Epithelial cell of esophagus (primary cell): ENCODE measurements around the gene DNAH11.
"Not testable (repeated sequence)": the region's sequence is repeated elsewhere in the genome, so short reads cannot be mapped to it uniquely, and the experiment has no call there.

ENCODE experiments used
- DNase-seq: peaks from one replicate; pipeline ENCODE4 v3.0.0; 2010; ENCODE audit warnings: low read depth
- H3K4me3 ChIP-seq: 2 replicates; pipeline ENCODE4 v1.5.1; 2011; ENCODE audit warnings: mild to moderate bottlenecking, low read length, control low read depth
- TF ChIP-seq, protein P1 (sequence below): IDR thresholded peaks from 2 replicates; pipeline ENCODE4 v1.5.1; 2011; ENCODE audit warnings: low read depth, mild to moderate bottlenecking, low read length, control low read depth, inconsistent platforms; ENCODE audit not compliant: insufficient read depth; ENCODE audit errors: missing control alignments

The DNAH11 gene

DNA sequence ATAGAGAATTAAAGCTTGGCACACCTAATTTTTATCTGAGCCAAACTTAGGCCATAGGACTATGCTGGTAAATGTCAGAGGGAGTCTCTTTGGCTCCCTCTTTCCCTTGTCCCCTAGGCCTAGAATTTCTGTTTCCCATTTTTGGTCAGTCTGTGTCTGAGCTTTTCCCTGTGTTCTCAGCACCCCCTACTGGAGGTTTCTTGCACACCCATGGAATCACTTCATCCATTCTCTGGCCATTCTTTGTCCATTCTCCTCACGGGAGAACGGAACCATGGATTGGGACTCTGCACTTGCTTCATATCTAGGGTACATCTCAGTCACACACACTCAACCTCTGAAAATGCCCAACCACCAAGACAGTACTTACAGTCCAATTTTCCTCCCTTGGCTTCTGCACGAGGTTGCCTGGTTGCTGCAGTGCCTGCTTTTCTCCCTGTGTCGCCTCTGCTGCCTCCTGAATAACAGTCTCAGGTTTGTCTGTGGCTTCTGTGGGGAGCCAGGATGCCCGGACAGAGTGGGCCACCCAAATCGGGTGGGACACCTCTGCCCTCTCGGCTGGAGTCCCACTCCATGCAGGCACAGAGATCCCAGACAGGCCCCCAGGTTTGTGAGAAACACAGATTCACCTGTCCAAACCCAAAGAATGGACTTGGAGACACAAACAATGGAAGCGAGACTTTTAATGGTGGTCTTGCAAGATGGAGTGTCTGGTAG is 35.1 kb upstream of the DNAH11 start:
- DNase-seq: peak; percentile 50
- no peak overlapping the region for H3K4me3 ChIP-seq
- TF ChIP-seq, protein P1, sequence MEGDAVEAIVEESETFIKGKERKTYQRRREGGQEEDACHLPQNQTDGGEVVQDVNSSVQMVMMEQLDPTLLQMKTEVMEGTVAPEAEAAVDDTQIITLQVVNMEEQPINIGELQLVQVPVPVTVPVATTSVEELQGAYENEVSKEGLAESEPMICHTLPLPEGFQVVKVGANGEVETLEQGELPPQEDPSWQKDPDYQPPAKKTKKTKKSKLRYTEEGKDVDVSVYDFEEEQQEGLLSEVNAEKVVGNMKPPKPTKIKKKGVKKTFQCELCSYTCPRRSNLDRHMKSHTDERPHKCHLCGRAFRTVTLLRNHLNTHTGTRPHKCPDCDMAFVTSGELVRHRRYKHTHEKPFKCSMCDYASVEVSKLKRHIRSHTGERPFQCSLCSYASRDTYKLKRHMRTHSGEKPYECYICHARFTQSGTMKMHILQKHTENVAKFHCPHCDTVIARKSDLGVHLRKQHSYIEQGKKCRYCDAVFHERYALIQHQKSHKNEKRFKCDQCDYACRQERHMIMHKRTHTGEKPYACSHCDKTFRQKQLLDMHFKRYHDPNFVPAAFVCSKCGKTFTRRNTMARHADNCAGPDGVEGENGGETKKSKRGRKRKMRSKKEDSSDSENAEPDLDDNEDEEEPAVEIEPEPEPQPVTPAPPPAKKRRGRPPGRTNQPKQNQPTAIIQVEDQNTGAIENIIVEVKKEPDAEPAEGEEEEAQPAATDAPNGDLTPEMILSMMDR: peak; percentile 77

DNA sequence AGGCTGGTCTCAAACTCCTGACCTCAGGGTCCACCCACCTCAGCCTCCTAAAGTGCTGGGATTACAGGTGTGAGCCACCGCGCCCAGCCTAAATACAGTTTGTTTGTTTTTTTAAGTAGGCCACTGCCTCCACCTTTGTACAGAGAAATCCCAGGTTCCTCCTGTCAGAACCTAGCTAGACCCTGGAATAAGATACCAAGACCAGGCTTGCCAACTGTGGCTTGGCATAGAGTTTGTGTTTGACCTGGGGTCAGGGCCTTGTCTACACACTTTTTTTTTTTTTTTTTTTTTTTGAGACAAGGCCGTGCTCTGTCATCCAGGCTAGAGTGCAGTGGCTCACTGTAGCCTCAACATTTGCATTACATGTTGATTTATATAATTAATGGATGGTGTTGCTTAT is 34.3 kb upstream of the DNAH11 start:
- no peak for DNase-seq
- H3K4me3 ChIP-seq: no peak overlapping the region
- TF ChIP-seq, protein P1: no peak

DNA sequence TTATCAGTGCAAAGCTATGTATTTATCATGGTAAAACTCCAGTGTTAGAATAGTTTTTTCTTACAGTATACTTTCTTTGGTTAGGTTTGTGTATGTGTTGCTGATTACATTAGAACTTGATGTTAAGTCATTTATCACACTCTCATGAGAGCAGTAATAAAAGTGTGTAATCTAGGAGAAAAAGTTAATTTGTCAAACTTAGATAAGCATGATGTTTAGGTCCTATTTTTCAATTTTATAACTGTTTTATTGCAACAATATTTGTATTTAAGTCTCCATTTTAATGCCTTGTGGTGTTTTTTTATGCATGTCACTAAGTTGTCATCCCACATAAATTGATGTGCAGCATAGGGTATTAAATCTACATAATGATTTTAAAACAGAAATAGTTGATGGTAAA is 28.8 kb upstream of the DNAH11 start:
- TF ChIP-seq, protein P1: no peak
- no peak for DNase-seq
- H3K4me3 ChIP-seq: no peak overlapping the region

DNA sequence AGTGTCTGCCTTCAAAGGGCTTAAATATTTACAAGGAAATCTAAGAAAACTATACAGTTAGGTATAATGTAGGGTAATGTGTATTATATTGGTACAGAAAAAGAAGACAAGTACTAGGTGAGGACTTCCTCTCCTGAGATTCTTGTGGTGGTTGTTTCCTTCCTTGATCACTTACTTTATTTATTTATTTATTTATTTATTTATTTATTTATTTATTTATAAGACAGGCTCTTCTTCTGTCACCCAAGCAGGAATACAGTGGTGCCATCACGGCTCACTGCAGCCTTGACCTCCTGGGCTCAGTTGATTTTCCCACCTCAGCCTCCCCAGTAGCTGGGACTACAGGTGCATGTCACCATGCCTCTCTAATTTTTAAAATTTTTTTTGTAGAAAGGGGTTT is 18.2 kb upstream of the DNAH11 start:
- TF ChIP-seq, protein P1: no peak
- no peak for DNase-seq
- H3K4me3 ChIP-seq: no peak overlapping the region

DNA sequence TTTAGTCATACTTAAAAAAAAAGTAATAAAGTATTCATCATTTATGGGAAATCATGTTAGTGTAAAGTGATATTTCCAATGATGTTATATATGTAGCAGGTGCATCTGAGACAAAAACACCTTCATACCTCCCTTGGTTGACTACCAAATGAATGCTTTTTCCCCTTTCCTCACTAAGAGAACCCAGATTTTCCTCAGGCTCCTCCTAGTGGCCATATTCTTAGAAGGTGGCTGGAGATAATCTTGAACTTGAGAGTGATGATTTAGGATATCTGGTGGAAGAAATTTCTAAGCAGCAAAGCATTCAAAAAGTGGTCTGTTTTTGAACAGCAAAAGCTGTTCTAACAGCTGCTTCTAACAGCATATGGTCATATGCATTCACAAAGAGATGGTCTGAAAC is 16.8 kb upstream of the DNAH11 start:
- no peak overlapping the region for H3K4me3 ChIP-seq
- DNase-seq: peak; percentile 14
- TF ChIP-seq, protein P1: peak; percentile 55

DNA sequence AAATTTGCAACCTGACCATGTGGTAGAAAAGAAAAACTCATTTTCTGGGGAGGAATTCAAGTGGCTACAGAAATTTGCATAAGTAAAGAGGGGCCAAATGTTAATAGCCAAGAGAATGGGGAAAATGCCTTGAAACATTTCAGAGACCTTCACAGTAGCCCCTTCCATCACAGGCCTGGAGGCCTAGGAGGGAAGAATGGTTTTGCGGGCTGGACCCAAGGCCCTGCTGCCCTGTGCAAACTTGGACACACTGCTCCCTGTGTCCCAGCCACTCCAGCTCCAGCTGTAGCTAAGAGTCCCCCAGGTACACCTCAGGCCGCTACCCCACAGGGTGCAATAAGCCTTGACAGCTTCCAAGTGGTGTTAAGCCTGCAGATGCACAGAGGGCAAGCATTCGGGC is 16.4 kb upstream of the DNAH11 start:
- TF ChIP-seq, protein P1: no peak
- DNase-seq: no peak
- no peak overlapping the region for H3K4me3 ChIP-seq

DNA sequence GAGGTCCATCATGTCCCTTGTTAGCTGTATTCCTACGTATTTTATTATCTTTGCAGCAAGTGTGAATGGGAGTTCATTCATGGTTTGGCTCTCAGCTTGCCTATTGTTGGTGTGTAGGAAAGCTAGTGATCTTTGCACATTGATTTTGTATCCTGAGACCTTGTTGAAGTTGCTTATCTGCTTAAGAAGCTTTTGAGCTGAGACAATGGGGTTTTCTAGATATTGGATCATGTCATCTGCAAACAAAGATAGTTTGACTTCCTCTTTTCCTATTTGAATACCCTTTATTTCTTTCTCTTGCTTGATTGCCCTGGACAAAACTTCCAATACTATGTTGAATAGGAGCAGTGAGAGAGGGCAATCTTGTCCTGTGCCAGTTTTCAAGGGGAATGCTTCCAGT is 10.4 kb upstream of the DNAH11 start:
- H3K4me3 ChIP-seq, DNase-seq: not testable (repeated sequence)

DNA sequence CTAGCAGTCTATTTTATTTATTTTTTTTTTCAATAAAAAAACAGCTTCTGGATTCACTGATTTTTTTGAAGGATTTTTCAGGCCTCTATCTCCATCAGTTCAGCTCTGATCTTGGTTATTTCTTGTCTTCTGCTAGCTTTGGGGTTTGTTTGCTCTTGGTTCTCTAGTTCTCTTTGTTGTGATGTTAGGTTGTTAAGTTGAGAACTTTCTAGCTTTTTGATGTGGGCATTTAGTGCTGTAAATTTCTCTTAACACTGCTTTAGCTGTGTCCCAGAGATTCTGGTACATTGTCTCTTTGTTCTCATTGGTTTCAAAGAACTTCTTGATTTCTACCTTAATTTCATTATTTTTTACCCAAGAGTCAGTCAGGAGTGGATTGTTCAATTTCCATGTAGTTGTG is 9.2 kb upstream of the DNAH11 start:
- not testable (repeated sequence) for DNase-seq, H3K4me3 ChIP-seq

DNA sequence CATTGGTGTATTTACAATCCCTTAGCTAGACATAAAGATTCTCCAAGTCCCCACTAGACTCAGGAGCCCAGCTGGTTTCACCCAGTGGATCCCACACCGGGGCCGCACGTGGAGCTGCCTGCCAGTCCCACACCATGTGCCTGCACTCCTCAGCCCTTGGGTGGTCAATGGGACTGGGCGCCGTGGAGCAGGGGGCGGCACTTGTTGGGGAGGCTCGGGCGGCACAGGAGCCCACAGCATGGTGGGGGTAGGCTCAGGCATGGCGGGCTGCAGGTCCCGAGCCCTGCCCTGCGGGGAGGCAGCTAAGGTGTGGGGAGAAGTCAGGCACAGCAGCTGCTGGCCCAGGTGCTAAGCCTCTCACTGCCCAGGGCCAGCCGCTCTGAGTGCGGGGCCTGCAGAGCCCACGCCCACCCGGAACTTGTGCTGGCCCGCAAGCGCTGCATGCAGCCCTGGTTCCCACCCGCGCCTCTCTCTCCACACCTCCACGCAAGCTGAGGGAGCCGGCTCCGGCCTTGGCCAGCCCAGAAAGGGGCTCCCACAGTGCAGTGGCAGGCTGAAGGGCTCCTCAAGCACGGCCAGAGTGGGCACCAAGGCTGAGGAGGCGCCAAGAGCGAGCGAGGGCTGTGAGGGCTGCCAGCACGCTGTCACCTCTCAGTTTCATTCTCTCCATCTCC is 6.3 kb upstream of the DNAH11 start:
- DNase-seq, H3K4me3 ChIP-seq: not testable (repeated sequence)
